HG02970 (cell line): ENCODE measurements around the gene PARM1.

ENCODE experiments used
- ATAC-seq: cut with Tn5 transposase; IDR thresholded peaks from one replicate; pipeline ENCODE4 v1.9.1; 2021; ENCODE audit warnings: mild to moderate bottlenecking, moderate library complexity, moderate number of reproducible peaks; ENCODE audit not compliant: unreplicated experiment, low FRiP score

PARM1 gene

GRCh38 chr4:74932832-74933561 lies at the start of gene PARM1:
Gene PARM1, plus strand, starts transcription at chr4:74933116. Its CDS starts 212 bp downstream, at chr4:74933328.
- no peak for ATAC-seq

- no peak for ATAC-seq
Measured at GRCh38 chr4:74884266-74884665, 48.6 kb upstream of the PARM1 start.

GRCh38 chr4:74886484-74886883 lies 46.4 kb upstream of the PARM1 start:
- no peak for ATAC-seq

- ATAC-seq = no peak
Measured at GRCh38 chr4:74890341-74890740, 42.6 kb upstream of the PARM1 start.

GRCh38 chr4:74891037-74891436 lies 41.9 kb upstream of the PARM1 start:
- ATAC-seq = no peak

- no peak for ATAC-seq
Measured at GRCh38 chr4:74893171-74893570, 39.7 kb upstream of the PARM1 start.

- ATAC-seq = no peak
Measured at GRCh38 chr4:74896595-74896994, 36.3 kb upstream of the PARM1 start.

- no peak for ATAC-seq
Measured at GRCh38 chr4:74897386-74897785, 35.5 kb upstream of the PARM1 start.

GRCh38 chr4:74900862-74901261 lies 32.1 kb upstream of the PARM1 start:
- no peak for ATAC-seq

- ATAC-seq = no peak
Measured at GRCh38 chr4:74904509-74905065, 28.3 kb upstream of the PARM1 start.

- ATAC-seq = no peak
Measured at GRCh38 chr4:74906771-74907170, 26.1 kb upstream of the PARM1 start.

- no peak for ATAC-seq
Measured at GRCh38 chr4:74919783-74920182, 13.1 kb upstream of the PARM1 start.

- ATAC-seq = no peak
Measured at GRCh38 chr4:74920704-74921103, 12.2 kb upstream of the PARM1 start.

GRCh38 chr4:74921490-74921889 lies 11.4 kb upstream of the PARM1 start:
- no peak for ATAC-seq

GRCh38 chr4:74926007-74926406 lies 6.9 kb upstream of the PARM1 start:
- ATAC-seq = no peak

- ATAC-seq = no peak
Measured at GRCh38 chr4:74930162-74930561, 2.8 kb upstream of the PARM1 start.

- ATAC-seq = no peak
Measured at GRCh38 chr4:74931376-74931775, 1.5 kb upstream of the PARM1 start.

GRCh38 chr4:74932010-74932409 lies 906 bp upstream of the PARM1 start:
- no peak for ATAC-seq

GRCh38 chr4:74933562-74934015 lies 673 bp downstream of the PARM1 start:
- no peak for ATAC-seq

- no peak for ATAC-seq
Measured at GRCh38 chr4:74934016-74934831, 1.3 kb downstream of the PARM1 start.

GRCh38 chr4:74934888-74935287 lies 2.0 kb downstream of the PARM1 start:
- no peak for ATAC-seq
